GM12891 (cell line): Measurements from ENCODE around the gene IVNS1ABP.
"Not testable (repeated sequence)": the region's sequence is repeated elsewhere in the genome, so short reads cannot be mapped to it uniquely, and the experiment has no call there.

ENCODE experiments used
- POLR2A ChIP-seq: IDR thresholded peaks from 2 replicates; pipeline ENCODE4 v1.6.1; 2011; ENCODE audit warnings: low read depth, low read length, control low read depth
- POU2F2 ChIP-seq: IDR thresholded peaks from 2 replicates; pipeline ENCODE4 v1.6.1; 2011; ENCODE audit warnings: low read depth, mild to moderate bottlenecking, control low read depth, low read length, moderate library complexity

- TF ChIP-seq POLR2A, POU2F2: not testable (repeated sequence)
These were observed 64.6 kb downstream of the IVNS1ABP start for GRCh38 chr1:185252404-185252803.
